GM23338 (cell line): Measurements from ENCODE around the gene EHD3. TPM values are rescaled to one million over a fixed set of nuclear protein-coding genes. Genes with fewer than 3 reads are reported as not detected.

Experiments
- ATAC-seq: fragments of 200-7000 bp; cut with Tn5 transposase; 3 replicates; pipeline ENCODE4 v1.9.1; 2020
- DNase-seq: peaks from one replicate; pipeline ENCODE4 v3.0.0-alpha.2; 2015; ENCODE audit warnings: low spot score
- H2AFZ ChIP-seq: fragments of 200-600 bp; sonication (generic); 2 replicates; pipeline ENCODE4 v1.8.0; 2016; ENCODE audit warnings: antibody characterized with exemption, mild to moderate bottlenecking, moderate library complexity
- H3F3A ChIP-seq: fragments of 200-600 bp; sonication (generic); replicated peaks from 2 replicates; pipeline ENCODE4 v1.8.0; 2017; ENCODE audit warnings: antibody characterized with exemption, mixed run types, low read depth
- H3K27ac ChIP-seq: fragments of 200-600 bp; sonication (generic); 2 replicates; pipeline ENCODE4 v1.6.1; 2016; ENCODE audit warnings: low read depth
- H3K27me3 ChIP-seq: fragments of 200-600 bp; sonication (generic); 2 replicates; pipeline ENCODE4 v1.8.0; 2016; ENCODE audit warnings: mild to moderate bottlenecking, mixed run types, moderate library complexity; ENCODE audit not compliant: insufficient read depth
- H3K36me3 ChIP-seq: fragments of 200-600 bp; sonication (generic); 2 replicates; pipeline ENCODE4 v1.8.0; 2016; ENCODE audit warnings: mild to moderate bottlenecking; ENCODE audit not compliant: insufficient read depth
- H3K4me1 ChIP-seq: fragments of 200-600 bp; sonication (generic); 2 replicates; pipeline ENCODE4 v1.8.0; 2016; ENCODE audit warnings: mild to moderate bottlenecking, moderate library complexity; ENCODE audit not compliant: insufficient read depth
- H3K4me2 ChIP-seq: fragments of 200-600 bp; sonication (generic); 2 replicates; pipeline ENCODE4 v1.7.1; 2017; ENCODE audit warnings: mixed run types
- H3K4me3 ChIP-seq: fragments of 200-600 bp; sonication (generic); 2 replicates; pipeline ENCODE4 v1.6.1; 2016; ENCODE audit warnings: mixed run types
- H3K79me2 ChIP-seq: fragments of 200-600 bp; sonication (generic); replicated peaks from 2 replicates; pipeline ENCODE4 v1.8.0; 2017; ENCODE audit warnings: mild to moderate bottlenecking; ENCODE audit not compliant: insufficient read depth
- H3K9me2 ChIP-seq: fragments of 200-600 bp; sonication (generic); 2 replicates; pipeline ENCODE4 v1.8.0; 2017; ENCODE audit not compliant: insufficient read depth
- H4K20me1 ChIP-seq: fragments of 200-600 bp; sonication (generic); replicated peaks from 2 replicates; pipeline ENCODE4 v1.8.0; 2017; ENCODE audit warnings: mild to moderate bottlenecking; ENCODE audit not compliant: insufficient read depth
- H3K27ac Mint-ChIP-seq: 2 replicates; pipeline ENCODE4 v1.8.0; 2020; ENCODE audit warnings: inconsistent platforms, mild to moderate bottlenecking, moderate library complexity, mixed read lengths
- H3K27me3 Mint-ChIP-seq: 3 replicates; pipeline ENCODE4 v1.8.0; 2022; ENCODE audit warnings: low read depth, mild to moderate bottlenecking, moderate library complexity, mixed read lengths, inconsistent platforms; ENCODE audit not compliant: insufficient read depth, poor library complexity
- H3K36me3 Mint-ChIP-seq: 3 replicates; pipeline ENCODE4 v1.8.0; 2021; ENCODE audit warnings: low read depth, mild to moderate bottlenecking, inconsistent platforms, moderate library complexity, mixed read lengths
- H3K4me1 Mint-ChIP-seq: 3 replicates; pipeline ENCODE4 v1.8.0; 2020; ENCODE audit warnings: mild to moderate bottlenecking, inconsistent platforms, mixed read lengths
- H3K4me3 Mint-ChIP-seq: 3 replicates; pipeline ENCODE4 v1.8.0; 2021; ENCODE audit warnings: moderate library complexity, mild to moderate bottlenecking, inconsistent platforms, mixed read lengths
- H3K9me3 Mint-ChIP-seq: 3 replicates; pipeline ENCODE4 v1.8.0; 2020; ENCODE audit warnings: moderate library complexity, mild to moderate bottlenecking, inconsistent platforms, mixed read lengths
- EZH2 ChIP-seq: fragments of 200-600 bp; sonication (generic); IDR thresholded peaks from one replicate; pipeline ENCODE4 v1.8.0; 2017; ENCODE audit warnings: antibody characterized with exemption, mild to moderate bottlenecking, low read depth; ENCODE audit not compliant: unreplicated experiment
- JUNB ChIP-seq: IDR thresholded peaks from one replicate; pipeline ENCODE4 v1.6.1; 2016; ENCODE audit warnings: antibody characterized with exemption; ENCODE audit not compliant: unreplicated experiment
- NANOG ChIP-seq: IDR thresholded peaks from 2 replicates; pipeline ENCODE4 v1.6.1; 2016; ENCODE audit warnings: antibody characterized with exemption, borderline replicate concordance
- POLR2AphosphoS5 ChIP-seq: IDR thresholded peaks from 2 replicates; pipeline ENCODE4 v1.6.1; 2016; ENCODE audit warnings: antibody characterized with exemption, low read depth
- STAT1 ChIP-seq: IDR thresholded peaks from one replicate; pipeline ENCODE4 v1.6.1; 2016; ENCODE audit warnings: antibody characterized with exemption; ENCODE audit not compliant: unreplicated experiment
- ZNF114 ChIP-seq: fragments of 250-450 bp; sonication (Bioruptor Pico); IDR thresholded peaks from 2 replicates; pipeline ENCODE4 v1.5.0; 2020; ENCODE audit warnings: mild to moderate bottlenecking, moderate library complexity
- ZNF331 ChIP-seq: fragments of 250-450 bp; sonication (Bioruptor Pico); IDR thresholded peaks from 2 replicates; pipeline ENCODE4 v1.5.0; 2020; ENCODE audit warnings: low read depth, mild to moderate bottlenecking, moderate library complexity
- polyA plus RNA-seq: library from polyadenylated mRNA; unstranded; fragments of >200 nt; fragmentation: Nextera tagmentation; extraction: Ambion mirVana; gene quantifications from 2 replicates; pipeline ENCODE4 v1.2.1, GENCODE V29; 2016
- total RNA-seq: library from RNA; depleted of rRNA; stranded (reverse); fragments of >200 nt; shearing (Covaris generic); gene quantifications from 2 replicates; pipeline ENCODE4 v1.2.3, GENCODE V29; 2014
- TF ChIP-seq, protein P1 (sequence below): fragments of 250-450 bp; sonication (Bioruptor Pico); IDR thresholded peaks from 2 replicates; pipeline ENCODE4 v1.5.0; 2020; ENCODE audit warnings: mild to moderate bottlenecking, moderate library complexity
- TF ChIP-seq, protein P2 (sequence below): IDR thresholded peaks from 2 replicates; pipeline ENCODE4 v1.6.1; 2016; ENCODE audit warnings: antibody characterized with exemption
- TF ChIP-seq, protein P3 (sequence below): IDR thresholded peaks from one replicate; pipeline ENCODE4 v1.6.1; 2018; ENCODE audit warnings: antibody characterized with exemption; ENCODE audit not compliant: unreplicated experiment

EHD3 gene
- total and polyA plus RNA-seq, 2 experiments from 2014 or later = 3.3 to 12.6 TPM

DNA sequence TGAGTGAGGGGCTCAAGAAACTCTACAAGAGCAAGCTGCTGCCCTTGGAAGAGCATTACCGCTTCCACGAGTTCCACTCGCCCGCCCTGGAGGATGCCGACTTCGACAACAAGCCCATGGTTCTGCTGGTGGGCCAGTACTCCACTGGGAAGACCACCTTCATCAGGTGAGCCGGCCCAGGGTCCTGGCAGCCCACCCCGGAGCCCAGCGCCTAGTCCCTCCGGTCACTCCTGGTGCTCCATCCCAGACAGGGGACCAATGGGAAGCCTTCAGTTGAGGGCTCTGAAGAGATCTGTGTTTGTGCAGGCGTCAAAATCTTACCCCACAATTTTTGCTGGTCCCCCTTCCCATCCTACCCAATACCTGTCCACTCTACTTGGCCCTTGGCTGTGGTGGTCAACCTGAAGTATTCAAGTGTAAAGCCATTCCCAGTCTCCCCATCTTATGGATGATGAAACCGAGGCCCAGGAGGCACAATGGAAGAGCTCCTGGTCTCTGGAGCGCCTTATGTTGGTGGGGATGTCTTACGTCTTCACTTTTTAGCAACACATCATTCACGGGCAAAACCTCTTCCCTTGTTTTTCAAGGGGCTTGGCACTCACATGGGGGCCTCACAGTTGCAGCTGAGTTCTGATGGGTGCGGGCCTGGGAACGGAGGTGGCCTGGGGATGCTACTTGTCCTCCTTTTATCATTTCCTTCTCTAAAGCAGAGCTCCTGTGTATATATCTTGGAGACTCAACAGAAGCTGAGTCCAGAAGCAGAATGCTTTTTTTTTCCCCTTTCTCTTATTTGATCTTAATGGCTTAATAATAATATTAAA is 941 bp downstream of the EHD3 start:
- Mint-ChIP-seq H3K36me3 (no peaks in the 10 kb centered on the region), H3K4me1 (peaks cover 26% of the 10 kb centered on the region), H3K4me3 (peak overlapping the region; percentile 75), H3K9me3 (no peaks in the 10 kb centered on the region), H3K27me3 (peaks cover 10% of the 10 kb centered on the region), H3K27ac (no peak overlapping the region)
- peaks cover 10% of the 10 kb centered on the region for H3K27me3 ChIP-seq
- peaks cover 5% of the 10 kb centered on the region; the same call in 1 of the 2 replicates for H3K79me2 ChIP-seq
- H3K4me2 ChIP-seq = peak overlapping the region; percentile 93
- H3K4me3 ChIP-seq = peak overlapping the region; percentile 77
- DNase-seq = no peak
- peaks cover 16% of the 10 kb centered on the region for H3K4me1 ChIP-seq
- no peak overlapping the region for H3K27ac ChIP-seq
- TF ChIP-seq, protein P1, sequence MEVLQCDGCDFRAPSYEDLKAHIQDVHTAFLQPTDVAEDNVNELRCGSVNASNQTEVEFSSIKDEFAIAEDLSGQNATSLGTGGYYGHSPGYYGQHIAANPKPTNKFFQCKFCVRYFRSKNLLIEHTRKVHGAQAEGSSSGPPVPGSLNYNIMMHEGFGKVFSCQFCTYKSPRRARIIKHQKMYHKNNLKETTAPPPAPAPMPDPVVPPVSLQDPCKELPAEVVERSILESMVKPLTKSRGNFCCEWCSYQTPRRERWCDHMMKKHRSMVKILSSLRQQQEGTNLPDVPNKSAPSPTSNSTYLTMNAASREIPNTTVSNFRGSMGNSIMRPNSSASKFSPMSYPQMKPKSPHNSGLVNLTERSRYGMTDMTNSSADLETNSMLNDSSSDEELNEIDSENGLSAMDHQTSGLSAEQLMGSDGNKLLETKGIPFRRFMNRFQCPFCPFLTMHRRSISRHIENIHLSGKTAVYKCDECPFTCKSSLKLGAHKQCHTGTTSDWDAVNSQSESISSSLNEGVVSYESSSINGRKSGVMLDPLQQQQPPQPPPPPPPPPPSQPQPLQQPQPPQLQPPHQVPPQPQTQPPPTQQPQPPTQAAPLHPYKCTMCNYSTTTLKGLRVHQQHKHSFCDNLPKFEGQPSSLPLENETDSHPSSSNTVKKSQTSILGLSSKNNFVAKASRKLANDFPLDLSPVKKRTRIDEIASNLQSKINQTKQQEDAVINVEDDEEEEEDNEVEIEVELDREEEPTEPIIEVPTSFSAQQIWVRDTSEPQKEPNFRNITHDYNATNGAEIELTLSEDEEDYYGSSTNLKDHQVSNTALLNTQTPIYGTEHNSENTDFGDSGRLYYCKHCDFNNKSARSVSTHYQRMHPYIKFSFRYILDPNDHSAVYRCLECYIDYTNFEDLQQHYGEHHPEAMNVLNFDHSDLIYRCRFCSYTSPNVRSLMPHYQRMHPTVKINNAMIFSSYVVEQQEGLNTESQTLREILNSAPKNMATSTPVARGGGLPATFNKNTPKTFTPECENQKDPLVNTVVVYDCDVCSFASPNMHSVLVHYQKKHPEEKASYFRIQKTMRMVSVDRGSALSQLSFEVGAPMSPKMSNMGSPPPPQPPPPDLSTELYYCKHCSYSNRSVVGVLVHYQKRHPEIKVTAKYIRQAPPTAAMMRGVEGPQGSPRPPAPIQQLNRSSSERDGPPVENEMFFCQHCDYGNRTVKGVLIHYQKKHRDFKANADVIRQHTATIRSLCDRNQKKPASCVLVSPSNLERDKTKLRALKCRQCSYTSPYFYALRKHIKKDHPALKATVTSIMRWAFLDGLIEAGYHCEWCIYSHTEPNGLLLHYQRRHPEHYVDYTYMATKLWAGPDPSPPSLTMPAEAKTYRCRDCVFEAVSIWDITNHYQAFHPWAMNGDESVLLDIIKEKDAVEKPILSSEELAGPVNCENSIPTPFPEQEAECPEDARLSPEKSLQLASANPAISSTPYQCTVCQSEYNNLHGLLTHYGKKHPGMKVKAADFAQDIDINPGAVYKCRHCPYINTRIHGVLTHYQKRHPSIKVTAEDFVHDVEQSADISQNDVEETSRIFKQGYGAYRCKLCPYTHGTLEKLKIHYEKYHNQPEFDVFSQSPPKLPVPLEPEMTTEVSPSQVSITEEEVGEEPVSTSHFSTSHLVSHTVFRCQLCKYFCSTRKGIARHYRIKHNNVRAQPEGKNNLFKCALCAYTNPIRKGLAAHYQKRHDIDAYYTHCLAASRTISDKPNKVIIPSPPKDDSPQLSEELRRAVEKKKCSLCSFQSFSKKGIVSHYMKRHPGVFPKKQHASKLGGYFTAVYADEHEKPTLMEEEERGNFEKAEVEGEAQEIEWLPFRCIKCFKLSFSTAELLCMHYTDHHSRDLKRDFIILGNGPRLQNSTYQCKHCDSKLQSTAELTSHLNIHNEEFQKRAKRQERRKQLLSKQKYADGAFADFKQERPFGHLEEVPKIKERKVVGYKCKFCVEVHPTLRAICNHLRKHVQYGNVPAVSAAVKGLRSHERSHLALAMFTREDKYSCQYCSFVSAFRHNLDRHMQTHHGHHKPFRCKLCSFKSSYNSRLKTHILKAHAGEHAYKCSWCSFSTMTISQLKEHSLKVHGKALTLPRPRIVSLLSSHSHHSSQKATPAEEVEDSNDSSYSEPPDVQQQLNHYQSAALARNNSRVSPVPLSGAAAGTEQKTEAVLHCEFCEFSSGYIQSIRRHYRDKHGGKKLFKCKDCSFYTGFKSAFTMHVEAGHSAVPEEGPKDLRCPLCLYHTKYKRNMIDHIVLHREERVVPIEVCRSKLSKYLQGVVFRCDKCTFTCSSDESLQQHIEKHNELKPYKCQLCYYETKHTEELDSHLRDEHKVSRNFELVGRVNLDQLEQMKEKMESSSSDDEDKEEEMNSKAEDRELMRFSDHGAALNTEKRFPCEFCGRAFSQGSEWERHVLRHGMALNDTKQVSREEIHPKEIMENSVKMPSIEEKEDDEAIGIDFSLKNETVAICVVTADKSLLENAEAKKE (CRISPR knock-in tag) = no peak
- no peak for TF ChIP-seq NANOG
- no peaks in the 10 kb centered on the region; the same call in 1 of the 2 replicates for H4K20me1 ChIP-seq
- H3F3A ChIP-seq = no peaks in the 10 kb centered on the region
- no peaks in the 10 kb centered on the region for H3K9me2 ChIP-seq
- ATAC-seq = no peak
- peak overlapping the region; percentile 94 for H2AFZ ChIP-seq
- no peaks in the 10 kb centered on the region; the same call in 1 of the 2 replicates for H3K36me3 ChIP-seq

DNA sequence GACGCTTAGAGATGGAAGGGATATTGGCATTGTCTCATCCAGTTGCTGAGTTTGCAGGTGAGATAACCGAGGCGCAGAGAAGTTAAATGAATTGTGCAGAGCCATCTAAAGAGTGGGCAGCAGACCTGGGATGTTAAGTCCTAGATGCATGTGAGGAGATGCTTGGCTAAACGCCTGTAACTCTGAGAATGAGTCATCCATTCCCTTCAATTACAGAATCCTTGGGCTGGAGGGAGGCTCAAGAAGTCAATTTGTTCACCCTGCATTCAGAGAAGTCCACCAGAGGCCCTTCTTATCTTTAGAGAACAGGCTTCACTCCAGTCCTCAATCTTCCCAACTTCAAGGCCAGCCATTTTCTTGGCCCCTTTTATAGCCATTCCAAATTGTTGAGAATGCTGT is 1.6 kb downstream of the EHD3 start:
- Histone ChIP-seq H3K4me3 (peak overlapping the region; percentile 77; the same call in 1 of the 2 replicates), H3K4me2 (peak overlapping the region; percentile 93; the same call in 1 of the 2 replicates), H2AFZ (no peak overlapping the region), H3K4me1 (peaks cover 16% of the 10 kb centered on the region), H3F3A (no peaks in the 10 kb centered on the region), H3K9me2 (no peaks in the 10 kb centered on the region), H4K20me1 (no peaks in the 10 kb centered on the region; the same call in 1 of the 2 replicates), H3K27me3 (peaks cover 10% of the 10 kb centered on the region), H3K79me2 (peaks cover 5% of the 10 kb centered on the region; the same call in 1 of the 2 replicates), H3K36me3 (no peaks in the 10 kb centered on the region; the same call in 1 of the 2 replicates), H3K27ac (no peak overlapping the region)
- H3K4me3 Mint-ChIP-seq = peak overlapping the region; percentile 75
- ATAC-seq (no peak), DNase-seq (no peak)
- no peak overlapping the region for H3K27ac Mint-ChIP-seq
- peaks cover 10% of the 10 kb centered on the region for H3K27me3 Mint-ChIP-seq
- H3K36me3 Mint-ChIP-seq = no peaks in the 10 kb centered on the region
- no peaks in the 10 kb centered on the region for H3K9me3 Mint-ChIP-seq
- peaks cover 32% of the 10 kb centered on the region for H3K4me1 Mint-ChIP-seq
- TF ChIP-seq, protein P2, sequence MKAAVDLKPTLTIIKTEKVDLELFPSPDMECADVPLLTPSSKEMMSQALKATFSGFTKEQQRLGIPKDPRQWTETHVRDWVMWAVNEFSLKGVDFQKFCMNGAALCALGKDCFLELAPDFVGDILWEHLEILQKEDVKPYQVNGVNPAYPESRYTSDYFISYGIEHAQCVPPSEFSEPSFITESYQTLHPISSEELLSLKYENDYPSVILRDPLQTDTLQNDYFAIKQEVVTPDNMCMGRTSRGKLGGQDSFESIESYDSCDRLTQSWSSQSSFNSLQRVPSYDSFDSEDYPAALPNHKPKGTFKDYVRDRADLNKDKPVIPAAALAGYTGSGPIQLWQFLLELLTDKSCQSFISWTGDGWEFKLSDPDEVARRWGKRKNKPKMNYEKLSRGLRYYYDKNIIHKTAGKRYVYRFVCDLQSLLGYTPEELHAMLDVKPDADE = no peak
- TF ChIP-seq POLR2AphosphoS5 (no peak), STAT1 (no peak), NANOG (no peak), EZH2 (no peak), JUNB (no peak), ZNF331 (CRISPR knock-in tag) (no peak), ZNF114 (CRISPR knock-in tag) (no peak)
- TF ChIP-seq, protein P3, sequence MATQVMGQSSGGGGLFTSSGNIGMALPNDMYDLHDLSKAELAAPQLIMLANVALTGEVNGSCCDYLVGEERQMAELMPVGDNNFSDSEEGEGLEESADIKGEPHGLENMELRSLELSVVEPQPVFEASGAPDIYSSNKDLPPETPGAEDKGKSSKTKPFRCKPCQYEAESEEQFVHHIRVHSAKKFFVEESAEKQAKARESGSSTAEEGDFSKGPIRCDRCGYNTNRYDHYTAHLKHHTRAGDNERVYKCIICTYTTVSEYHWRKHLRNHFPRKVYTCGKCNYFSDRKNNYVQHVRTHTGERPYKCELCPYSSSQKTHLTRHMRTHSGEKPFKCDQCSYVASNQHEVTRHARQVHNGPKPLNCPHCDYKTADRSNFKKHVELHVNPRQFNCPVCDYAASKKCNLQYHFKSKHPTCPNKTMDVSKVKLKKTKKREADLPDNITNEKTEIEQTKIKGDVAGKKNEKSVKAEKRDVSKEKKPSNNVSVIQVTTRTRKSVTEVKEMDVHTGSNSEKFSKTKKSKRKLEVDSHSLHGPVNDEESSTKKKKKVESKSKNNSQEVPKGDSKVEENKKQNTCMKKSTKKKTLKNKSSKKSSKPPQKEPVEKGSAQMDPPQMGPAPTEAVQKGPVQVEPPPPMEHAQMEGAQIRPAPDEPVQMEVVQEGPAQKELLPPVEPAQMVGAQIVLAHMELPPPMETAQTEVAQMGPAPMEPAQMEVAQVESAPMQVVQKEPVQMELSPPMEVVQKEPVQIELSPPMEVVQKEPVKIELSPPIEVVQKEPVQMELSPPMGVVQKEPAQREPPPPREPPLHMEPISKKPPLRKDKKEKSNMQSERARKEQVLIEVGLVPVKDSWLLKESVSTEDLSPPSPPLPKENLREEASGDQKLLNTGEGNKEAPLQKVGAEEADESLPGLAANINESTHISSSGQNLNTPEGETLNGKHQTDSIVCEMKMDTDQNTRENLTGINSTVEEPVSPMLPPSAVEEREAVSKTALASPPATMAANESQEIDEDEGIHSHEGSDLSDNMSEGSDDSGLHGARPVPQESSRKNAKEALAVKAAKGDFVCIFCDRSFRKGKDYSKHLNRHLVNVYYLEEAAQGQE = no peak
